NT2/D1 (cell line): Measurements from ENCODE around the gene NRXN3.

Source experiments
- SUZ12 ChIP-seq: IDR thresholded peaks from 2 replicates; pipeline ENCODE4 v1.6.1; 2011; ENCODE audit not compliant: insufficient read length, insufficient read depth; ENCODE audit errors: extremely low read depth
- YY1 ChIP-seq: IDR thresholded peaks from 2 replicates; pipeline ENCODE4 v1.6.1; 2011; ENCODE audit not compliant: insufficient read length, insufficient read depth

DNA sequence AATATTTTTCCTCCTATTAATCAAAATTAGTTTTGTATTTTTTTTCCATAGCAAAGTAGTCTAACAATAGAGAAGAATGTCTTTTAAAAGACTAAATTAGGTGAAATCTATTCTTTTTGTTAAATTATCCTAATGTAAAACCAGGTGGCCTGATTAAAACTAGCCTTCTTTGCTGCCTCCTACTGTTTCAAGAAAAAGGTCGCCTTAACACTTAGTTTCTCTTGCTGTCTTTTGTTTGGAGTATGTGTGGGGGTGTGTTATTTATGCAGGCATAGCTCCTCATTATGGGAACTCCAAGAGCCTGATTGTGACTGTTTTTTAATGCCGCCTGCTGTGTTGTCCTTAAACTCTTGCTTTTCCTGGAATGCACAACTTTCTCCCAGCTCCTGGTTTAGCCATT is 1185.9 kb downstream of the NRXN3 start:
- TF ChIP-seq YY1 (no peak), SUZ12 (no peak)
